ENCODE results near the gene C8G.

C8G gene

DNA sequence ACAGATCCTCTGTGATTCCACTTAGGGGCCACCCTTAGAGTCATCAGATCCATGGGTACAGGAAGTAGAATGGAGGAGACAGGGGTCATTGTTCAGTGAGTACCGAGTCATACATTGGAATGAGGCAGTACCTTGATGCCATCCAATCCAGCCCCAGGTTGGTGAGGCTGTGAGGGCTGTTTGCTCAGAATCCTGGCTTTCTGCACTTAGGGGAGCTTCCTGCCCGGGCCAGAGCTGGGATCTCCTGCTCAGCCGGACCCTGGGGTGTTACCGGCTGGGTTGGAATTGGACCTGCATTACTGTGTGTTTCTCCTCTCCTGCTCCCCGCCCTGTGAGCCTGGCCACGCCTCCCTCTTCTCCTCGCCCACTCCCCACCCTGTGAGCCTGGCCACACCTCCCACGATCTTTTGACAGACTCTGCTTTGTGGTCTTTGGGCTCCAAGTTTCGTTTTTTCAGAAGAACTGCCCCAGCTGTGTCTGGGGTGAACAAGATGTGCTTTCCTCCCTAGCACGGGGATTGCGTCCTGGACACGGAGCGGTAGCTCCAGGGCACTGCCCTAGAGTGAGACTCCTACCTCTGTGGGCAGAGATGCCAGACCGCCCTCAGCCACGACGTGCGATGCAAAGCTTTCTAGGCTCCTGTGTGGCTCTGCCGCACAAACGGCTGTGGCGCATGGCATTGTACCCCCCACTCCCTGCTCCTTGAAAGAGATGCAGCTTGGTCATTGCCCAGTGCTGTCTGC is 43.4 kb upstream of the C8G start:
- H3K4me3 ChIP-seq (ENCODE audit: control insufficient read depth, low read depth, low read length), result no peak overlapping the region
- TF ChIP-seq, protein P1, sequence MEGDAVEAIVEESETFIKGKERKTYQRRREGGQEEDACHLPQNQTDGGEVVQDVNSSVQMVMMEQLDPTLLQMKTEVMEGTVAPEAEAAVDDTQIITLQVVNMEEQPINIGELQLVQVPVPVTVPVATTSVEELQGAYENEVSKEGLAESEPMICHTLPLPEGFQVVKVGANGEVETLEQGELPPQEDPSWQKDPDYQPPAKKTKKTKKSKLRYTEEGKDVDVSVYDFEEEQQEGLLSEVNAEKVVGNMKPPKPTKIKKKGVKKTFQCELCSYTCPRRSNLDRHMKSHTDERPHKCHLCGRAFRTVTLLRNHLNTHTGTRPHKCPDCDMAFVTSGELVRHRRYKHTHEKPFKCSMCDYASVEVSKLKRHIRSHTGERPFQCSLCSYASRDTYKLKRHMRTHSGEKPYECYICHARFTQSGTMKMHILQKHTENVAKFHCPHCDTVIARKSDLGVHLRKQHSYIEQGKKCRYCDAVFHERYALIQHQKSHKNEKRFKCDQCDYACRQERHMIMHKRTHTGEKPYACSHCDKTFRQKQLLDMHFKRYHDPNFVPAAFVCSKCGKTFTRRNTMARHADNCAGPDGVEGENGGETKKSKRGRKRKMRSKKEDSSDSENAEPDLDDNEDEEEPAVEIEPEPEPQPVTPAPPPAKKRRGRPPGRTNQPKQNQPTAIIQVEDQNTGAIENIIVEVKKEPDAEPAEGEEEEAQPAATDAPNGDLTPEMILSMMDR (conservative IDR thresholded peaks at IDR 0.05; ENCODE audit: control insufficient read depth, insufficient read depth, low read depth, low read length), result no peak
- peak; percentile 41 for DNase-seq (ENCODE audit: low read depth)

DNA sequence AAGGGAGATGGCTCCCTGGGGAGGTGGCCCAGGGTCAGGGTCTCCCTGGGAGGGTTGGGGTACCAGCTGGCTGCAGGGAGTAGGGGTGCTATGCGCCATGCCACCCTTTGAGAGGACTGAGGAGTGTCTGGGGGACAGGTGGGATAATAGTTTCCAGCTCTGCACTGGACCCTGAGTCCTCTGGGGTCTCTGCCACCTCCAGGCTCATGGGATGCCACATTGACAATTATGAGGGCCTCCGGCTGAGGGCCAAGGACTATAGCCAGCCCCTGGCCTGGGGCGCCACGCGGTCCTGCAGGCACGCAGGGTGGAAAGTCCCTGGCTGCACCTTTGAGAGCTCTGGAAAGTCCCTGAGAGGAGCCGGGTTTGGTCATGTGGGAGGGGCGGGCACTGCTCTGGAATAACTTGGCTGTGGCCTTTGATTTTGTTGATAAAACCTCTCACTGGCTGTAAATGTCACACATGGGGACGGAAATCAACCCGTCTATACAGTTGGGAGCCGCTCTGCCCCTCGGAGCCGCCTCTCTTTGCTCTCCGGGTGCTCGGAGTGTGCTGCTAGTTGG is 42.7 kb upstream of the C8G start:
- H3K4me3 ChIP-seq (ENCODE audit: control insufficient read depth, low read depth, low read length), result no peak overlapping the region

DNA sequence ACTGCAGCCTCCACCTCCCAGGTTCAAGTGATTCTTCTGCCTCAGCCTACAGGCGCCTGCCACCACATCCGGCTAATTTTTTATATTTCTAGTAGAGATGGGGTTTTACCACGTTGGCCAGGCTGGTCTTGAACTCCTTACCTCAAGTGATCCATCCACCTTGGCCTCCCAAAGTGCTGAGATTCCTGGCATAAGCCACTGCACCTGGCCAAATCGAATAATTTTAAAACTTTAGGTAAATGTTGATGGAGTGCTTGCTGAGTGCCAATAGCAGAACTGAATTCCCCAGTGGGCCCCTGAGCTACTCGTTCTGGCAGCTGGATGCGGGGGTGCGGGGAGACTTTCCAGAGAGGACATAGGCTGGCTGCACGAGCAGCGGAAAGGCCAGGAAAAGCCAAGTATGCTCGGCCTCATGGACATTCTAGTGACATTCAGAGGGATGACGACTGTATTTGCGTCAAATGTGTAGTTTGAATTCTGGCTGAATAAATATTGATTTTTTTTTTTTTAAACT is 41.9 kb upstream of the C8G start:
- peak; percentile 34 for DNase-seq (ENCODE audit: low read depth)
- H3K4me3 ChIP-seq (ENCODE audit: control insufficient read depth, low read depth, low read length), result no peak overlapping the region
- TF ChIP-seq, protein P1 (conservative IDR thresholded peaks at IDR 0.05; ENCODE audit: control insufficient read depth, insufficient read depth, low read depth, low read length), result no peak

More for the DNA sequence above, 42.7 kb upstream of the C8G start:
- DNase-seq (ENCODE audit: low read depth), result peak; percentile 58
- TF ChIP-seq, protein P1 (conservative IDR thresholded peaks at IDR 0.05; ENCODE audit: control insufficient read depth, insufficient read depth, low read depth, low read length), result no peak

DNA sequence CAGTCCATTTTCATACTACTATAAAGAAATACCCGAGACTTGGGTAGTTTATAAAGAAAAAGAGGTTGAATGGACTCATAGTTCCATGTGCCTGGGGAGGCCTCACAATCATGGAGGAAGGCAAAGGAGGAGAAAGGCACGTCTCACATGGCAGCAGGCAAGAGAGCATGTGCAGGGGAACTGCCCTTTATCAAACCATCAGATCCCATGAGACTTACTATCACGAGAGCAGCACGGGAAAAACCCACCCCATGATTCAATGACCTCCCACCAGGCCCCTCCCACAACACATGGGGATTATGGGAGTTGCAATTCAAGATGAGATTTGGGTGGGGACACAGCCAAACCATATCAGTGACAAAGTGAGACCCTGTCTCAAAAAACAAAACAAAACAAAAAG is 38.8 kb upstream of the C8G start:
- DNase-seq (ENCODE audit: low read depth), result no peak
- TF ChIP-seq, protein P1 (conservative IDR thresholded peaks at IDR 0.05; ENCODE audit: control insufficient read depth, insufficient read depth, low read depth, low read length), result no peak
- no peak overlapping the region for H3K4me3 ChIP-seq (ENCODE audit: control insufficient read depth, low read depth, low read length)

DNA sequence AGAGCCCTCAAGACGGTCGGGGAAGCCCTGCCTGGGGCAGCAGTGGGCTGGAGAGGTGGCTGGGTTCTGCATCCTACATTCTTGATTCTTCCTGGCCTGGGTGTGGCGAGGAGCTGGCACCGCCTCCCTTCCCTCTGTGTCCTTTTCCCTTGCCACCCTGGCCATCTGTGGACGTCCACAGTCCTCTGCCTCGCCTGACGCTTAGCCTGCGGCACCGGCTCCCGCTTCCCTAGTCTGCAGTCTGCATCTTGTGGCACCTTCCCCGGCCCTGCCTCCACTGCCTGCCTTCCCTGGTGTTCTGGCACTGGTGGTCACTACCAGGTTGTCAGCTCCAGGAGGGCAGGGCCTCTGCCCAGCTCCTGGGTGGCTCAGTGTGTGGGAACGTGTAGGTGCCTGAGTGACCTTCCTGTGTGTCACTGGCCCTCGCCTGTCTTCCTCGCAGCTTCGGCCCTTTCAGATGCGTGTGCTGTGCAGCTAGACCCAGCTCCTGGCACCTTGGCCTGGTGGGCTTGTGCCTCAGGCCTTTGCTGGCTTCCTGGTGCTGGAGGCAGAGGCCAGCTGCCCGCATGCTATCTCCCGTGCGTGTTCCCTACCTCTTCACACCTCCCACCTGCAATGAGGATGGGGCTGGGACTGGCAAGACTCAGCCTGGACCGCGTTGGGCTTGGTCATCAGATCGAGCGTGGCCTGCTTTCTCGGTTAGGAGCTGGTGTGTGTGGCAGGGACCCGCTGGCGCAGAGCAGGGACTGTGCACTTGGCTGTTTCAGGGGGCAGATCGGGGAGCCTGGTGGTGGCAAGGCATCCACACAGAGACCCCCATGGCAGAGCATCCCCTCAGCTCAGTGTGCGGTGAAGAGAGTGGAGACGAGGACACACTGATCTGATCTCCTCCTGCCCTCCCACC is 37.8 kb upstream of the C8G start:
- DNase-seq (ENCODE audit: low read depth), result no peak
- H3K4me3 ChIP-seq (ENCODE audit: control insufficient read depth, low read depth, low read length), result no peak overlapping the region
- TF ChIP-seq, protein P1 (conservative IDR thresholded peaks at IDR 0.05; ENCODE audit: control insufficient read depth, insufficient read depth, low read depth, low read length), result no peak

DNA sequence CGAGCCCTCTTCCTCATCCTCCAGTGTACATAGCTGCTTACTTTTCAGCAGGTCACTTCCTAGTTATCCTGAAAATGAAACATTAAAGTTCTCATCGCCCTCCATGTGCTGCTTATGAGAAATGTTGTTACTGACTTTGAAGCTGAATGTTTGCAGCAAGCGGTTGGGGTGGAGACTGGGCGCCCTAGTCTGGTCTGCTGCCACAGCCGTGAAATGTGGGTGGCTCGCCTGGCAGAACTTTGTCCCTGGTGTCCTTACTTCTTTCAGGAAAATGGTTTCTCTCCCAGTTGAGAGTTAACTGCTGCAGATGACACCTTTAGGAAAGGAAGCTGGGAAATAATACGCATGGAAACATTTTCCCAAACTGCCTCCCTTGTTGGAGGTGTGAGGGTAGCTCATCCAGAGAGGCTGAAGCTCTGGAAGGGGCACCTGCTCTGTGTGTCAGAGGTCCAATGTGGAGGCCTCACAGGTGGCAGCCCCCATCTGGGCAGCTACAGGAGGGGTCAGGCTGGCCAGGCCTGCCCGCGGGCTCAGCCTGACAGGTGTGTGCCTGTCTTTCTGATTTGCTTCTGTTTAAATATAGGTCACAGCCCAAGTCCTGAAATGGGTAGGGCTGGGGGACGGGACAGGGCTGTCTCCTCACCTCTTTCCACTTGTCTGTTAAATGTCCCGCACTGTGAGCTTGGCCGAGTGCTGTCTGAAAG is 34.7 kb upstream of the C8G start:
- TF ChIP-seq, protein P1 (conservative IDR thresholded peaks at IDR 0.05; ENCODE audit: control insufficient read depth, insufficient read depth, low read depth, low read length), result no peak
- DNase-seq (ENCODE audit: low read depth), result no peak
- H3K4me3 ChIP-seq (ENCODE audit: control insufficient read depth, low read depth, low read length), result no peak overlapping the region

All from fibroblast of mammary gland (primary cell).